SK-N-SH treated with all-trans-retinoic acid at 6 μM for 48 hours (cell line): Measurements from ENCODE around the gene PDE4B.

Experiments
- ATAC-seq: fragments of 200-7000 bp; cut with Tn5 transposase; 3 replicates; pipeline ENCODE4 v1.9.1; 2020; ENCODE audit warnings: mild to moderate bottlenecking, moderate library complexity
- BACH2 ChIP-seq: fragments of 250-450 bp; sonication (Bioruptor Pico); IDR thresholded peaks from 2 replicates; pipeline ENCODE4 v1.9.0; 2021; ENCODE audit warnings: mild to moderate bottlenecking, borderline replicate concordance
- CREB5 ChIP-seq: fragments of 250-450 bp; sonication (Bioruptor Pico); IDR thresholded peaks from 2 replicates; pipeline ENCODE4 v1.5.1; 2020; ENCODE audit warnings: low read depth, mild to moderate bottlenecking, moderate library complexity
- ESRRG ChIP-seq: fragments of 250-450 bp; sonication (Bioruptor Pico); IDR thresholded peaks from 2 replicates; pipeline ENCODE4 v1.6.1; 2021; ENCODE audit warnings: mild to moderate bottlenecking
- GLIS3 ChIP-seq: fragments of 250-450 bp; sonication (Bioruptor Pico); IDR thresholded peaks from 2 replicates; pipeline ENCODE4 v1.5.0; 2020; ENCODE audit warnings: mild to moderate bottlenecking, moderate library complexity
- OSR1 ChIP-seq: fragments of 250-450 bp; sonication (Bioruptor Pico); IDR thresholded peaks from 2 replicates; pipeline ENCODE4 v1.8.0; 2022; ENCODE audit warnings: moderate library complexity, mild to moderate bottlenecking, inconsistent platforms
- PATZ1 ChIP-seq: fragments of 250-450 bp; sonication (Bioruptor Pico); IDR thresholded peaks from 2 replicates; pipeline ENCODE4 v1.8.0; 2020; ENCODE audit warnings: mild to moderate bottlenecking, moderate library complexity, borderline replicate concordance
- POU6F1 ChIP-seq: fragments of 250-450 bp; sonication (Bioruptor Pico); IDR thresholded peaks from 2 replicates; pipeline ENCODE4 v1.8.0; 2021; ENCODE audit warnings: low read depth, mild to moderate bottlenecking, moderate library complexity, borderline replicate concordance
- PPARA ChIP-seq: fragments of 250-450 bp; sonication (Bioruptor Pico); IDR thresholded peaks from 2 replicates; pipeline ENCODE4 v1.5.0; 2020; ENCODE audit warnings: mild to moderate bottlenecking, borderline replicate concordance
- SNAI2 ChIP-seq: fragments of 250-450 bp; sonication (Bioruptor Pico); IDR thresholded peaks from 2 replicates; pipeline ENCODE4 v1.5.0; 2020; ENCODE audit warnings: mild to moderate bottlenecking, moderate library complexity
- TCF4 ChIP-seq: fragments of 250-450 bp; sonication (Bioruptor Pico); IDR thresholded peaks from 2 replicates; pipeline ENCODE4 v1.8.0; 2021; ENCODE audit warnings: mild to moderate bottlenecking, moderate library complexity, borderline replicate concordance
- TOX ChIP-seq: fragments of 250-450 bp; sonication (Bioruptor Pico); IDR thresholded peaks from 2 replicates; pipeline ENCODE4 v1.8.0; 2021; ENCODE audit warnings: mild to moderate bottlenecking, moderate library complexity, borderline replicate concordance
- TSHZ2 ChIP-seq: fragments of 250-450 bp; sonication (Bioruptor Pico); IDR thresholded peaks from 2 replicates; pipeline ENCODE4 v1.5.0; 2020; ENCODE audit warnings: mild to moderate bottlenecking, moderate library complexity
- ZC3H10 ChIP-seq: fragments of 250-450 bp; sonication (Bioruptor Pico); IDR thresholded peaks from 2 replicates; pipeline ENCODE4 v1.5.1; 2021; ENCODE audit warnings: mild to moderate bottlenecking, moderate library complexity
- ZFP3 ChIP-seq: fragments of 250-450 bp; sonication (Bioruptor Pico); IDR thresholded peaks from 2 replicates; pipeline ENCODE4 v1.5.0; 2020; ENCODE audit warnings: mild to moderate bottlenecking, moderate library complexity
- ZFP30 ChIP-seq: fragments of 450-650 bp; formaldehyde crosslinking; IDR thresholded peaks from 2 replicates; pipeline ENCODE4 v1.5.0; 2022; ENCODE audit warnings: mild to moderate bottlenecking, moderate library complexity
- ZNF565 ChIP-seq: fragments of 450-650 bp; formaldehyde crosslinking; conservative IDR thresholded peaks from 2 replicates; pipeline ENCODE4 v1.5.0; 2020; ENCODE audit warnings: low read depth, mild to moderate bottlenecking, moderate library complexity
- ZNF70 ChIP-seq: fragments of 450-650 bp; formaldehyde crosslinking; IDR thresholded peaks from 2 replicates; pipeline ENCODE4 v1.5.0; 2020; ENCODE audit warnings: mild to moderate bottlenecking, moderate library complexity
- ZNF8 ChIP-seq: fragments of 450-650 bp; formaldehyde crosslinking; IDR thresholded peaks from 2 replicates; pipeline ENCODE4 v1.5.0; 2020; ENCODE audit warnings: mild to moderate bottlenecking, moderate library complexity

Gene PDE4B

GRCh38 chr1:65904681-65905083, 112.0 kb downstream of the PDE4B start:
- no peak for TF ChIP-seq PATZ1
- no peak for TF ChIP-seq ESRRG (CRISPR knock-in tag)
- no peak for TF ChIP-seq POU6F1 (CRISPR knock-in tag)
- TF ChIP-seq TSHZ2 (CRISPR knock-in tag) = no peak
- TF ChIP-seq ZFP3 (CRISPR knock-in tag) = no peak
- TF ChIP-seq TCF4 (CRISPR knock-in tag) = no peak
- TF ChIP-seq PPARA = no peak
- peak; percentile 32 for ATAC-seq

GRCh38 chr1:65910432-65910831, 117.7 kb downstream of the PDE4B start:
- no peak for ATAC-seq
- TF ChIP-seq BACH2 (CRISPR knock-in tag) (no peak), CREB5 (CRISPR knock-in tag) (no peak), TSHZ2 (CRISPR knock-in tag) (no peak), ZFP30 (CRISPR knock-in tag) (no peak), PATZ1 (no peak), SNAI2 (CRISPR knock-in tag) (no peak), ZNF70 (CRISPR knock-in tag) (no peak), GLIS3 (CRISPR knock-in tag) (no peak), ESRRG (CRISPR knock-in tag) (no peak), PPARA (no peak)

- no peak for ATAC-seq
- TF ChIP-seq SNAI2 (CRISPR knock-in tag) = no peak
- no peak for TF ChIP-seq ZC3H10
- no peak for TF ChIP-seq ESRRG (CRISPR knock-in tag)
- TF ChIP-seq TSHZ2 (CRISPR knock-in tag) = no peak
- TF ChIP-seq TOX (CRISPR knock-in tag) = no peak
- TF ChIP-seq ZFP3 (CRISPR knock-in tag) = no peak
- TF ChIP-seq ZNF8 (CRISPR knock-in tag) = no peak
- TF ChIP-seq ZNF565 (CRISPR knock-in tag) = no peak
- no peak for TF ChIP-seq PATZ1
- TF ChIP-seq OSR1 = no peak
- TF ChIP-seq ZNF70 (CRISPR knock-in tag) = no peak
- no peak for TF ChIP-seq GLIS3 (CRISPR knock-in tag)
Measured at GRCh38 chr1:65911679-65912078, 119.0 kb downstream of the PDE4B start.
